Activated T-helper 9 cell treated with anti-CD3 and anti-CD28 coated beads, Interleukin-2, amount 50 U/mL, for 16 hours (primary cell): ENCODE data around the gene NRAP.
"Not testable (repeated sequence)": the region's sequence is repeated elsewhere in the genome, so short reads cannot be mapped to it uniquely, and the experiment has no call there.

Experiments
- DNase-seq: peaks from one replicate; pipeline ENCODE4 v3.0.0-alpha.2; 2020; ENCODE audit warnings: low read depth

NRAP gene

DNA sequence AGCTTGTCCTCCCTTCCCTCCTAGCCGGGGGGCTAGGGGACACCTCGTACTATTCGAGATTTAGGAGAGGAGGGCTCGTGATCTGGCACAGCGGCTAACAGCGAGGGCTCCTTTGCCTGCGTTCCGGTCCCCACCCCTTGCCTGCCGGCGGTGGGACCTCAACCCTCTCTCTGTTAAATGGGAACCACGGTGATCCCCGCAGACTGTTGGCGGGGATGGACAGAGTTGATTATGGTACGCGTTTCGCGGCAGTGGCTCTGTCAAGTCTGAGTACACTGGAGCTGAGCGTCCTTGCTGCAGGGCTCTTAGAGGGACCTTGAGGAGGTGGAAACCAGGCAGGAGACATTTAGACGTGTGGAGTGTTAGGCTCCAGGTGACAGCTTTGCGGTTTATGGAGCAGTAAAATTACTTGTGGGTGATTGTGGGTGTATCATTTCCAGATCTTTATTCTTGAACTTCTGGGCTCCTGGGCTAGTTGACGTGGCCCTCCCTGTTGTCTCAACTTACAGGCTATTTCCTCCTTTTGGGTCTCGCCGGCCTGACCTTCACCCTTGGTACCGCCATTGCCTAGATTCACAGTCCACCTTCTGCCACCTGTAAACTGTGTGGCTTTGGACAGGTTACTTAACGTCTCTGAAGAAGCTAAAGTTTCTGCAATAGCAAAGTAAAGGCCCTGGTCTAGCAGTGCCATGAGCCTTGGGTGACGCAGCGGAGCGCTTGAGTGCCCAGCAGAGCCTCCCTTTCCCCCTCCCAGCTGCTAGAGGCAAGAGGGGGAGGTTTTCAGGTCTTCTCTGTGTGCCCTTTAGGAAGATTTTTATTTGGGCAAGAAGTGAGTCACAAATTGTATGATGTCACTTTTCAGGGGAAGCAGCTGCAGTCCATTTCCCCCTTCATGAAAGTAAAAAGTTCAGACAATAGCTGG lies 16.6 kb upstream of the NRAP start:
- DNase-seq = peak; percentile 11

DNA sequence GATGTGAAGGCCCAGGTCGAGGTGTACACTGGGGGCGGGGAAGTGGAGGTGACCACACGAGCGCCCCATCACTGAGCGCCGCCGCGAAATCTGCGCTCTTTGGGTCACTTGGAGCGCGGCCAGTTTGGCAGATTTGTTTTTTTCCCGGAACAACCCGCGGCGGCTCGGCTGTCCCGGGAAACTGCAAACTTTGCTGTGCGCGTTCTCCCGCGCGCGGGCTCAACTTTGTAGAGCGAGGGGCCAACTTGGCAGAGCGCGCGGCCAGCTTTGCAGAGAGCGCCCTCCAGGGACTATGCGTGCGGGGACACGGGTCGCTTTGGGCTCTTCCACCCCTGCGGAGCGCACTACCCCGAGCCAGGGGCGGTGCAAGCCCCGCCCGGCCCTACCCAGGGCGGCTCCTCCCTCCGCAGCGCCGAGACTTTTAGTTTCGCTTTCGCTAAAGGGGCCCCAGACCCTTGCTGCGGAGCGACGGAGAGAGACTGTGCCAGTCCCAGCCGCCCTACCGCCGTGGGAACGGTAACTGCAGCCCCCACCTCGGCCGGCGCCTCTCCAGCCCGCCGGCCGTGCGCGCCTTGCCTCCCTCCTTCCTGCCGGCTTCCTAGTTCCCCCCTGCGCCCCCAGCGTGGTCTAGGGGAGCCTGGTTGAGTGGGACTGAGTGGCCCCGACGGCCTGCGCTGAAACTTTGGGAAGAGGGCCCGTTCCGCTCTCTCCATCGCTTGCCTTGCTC lies 15.8 kb upstream of the NRAP start, which contains the start of gene CASP7:
CASP7 (plus strand) TSS at position 450 of the 727 bp plus-strand sequence. CDS start 17,582 bp downstream, outside the sequence.
- DNase-seq = peak; percentile 71

DNA sequence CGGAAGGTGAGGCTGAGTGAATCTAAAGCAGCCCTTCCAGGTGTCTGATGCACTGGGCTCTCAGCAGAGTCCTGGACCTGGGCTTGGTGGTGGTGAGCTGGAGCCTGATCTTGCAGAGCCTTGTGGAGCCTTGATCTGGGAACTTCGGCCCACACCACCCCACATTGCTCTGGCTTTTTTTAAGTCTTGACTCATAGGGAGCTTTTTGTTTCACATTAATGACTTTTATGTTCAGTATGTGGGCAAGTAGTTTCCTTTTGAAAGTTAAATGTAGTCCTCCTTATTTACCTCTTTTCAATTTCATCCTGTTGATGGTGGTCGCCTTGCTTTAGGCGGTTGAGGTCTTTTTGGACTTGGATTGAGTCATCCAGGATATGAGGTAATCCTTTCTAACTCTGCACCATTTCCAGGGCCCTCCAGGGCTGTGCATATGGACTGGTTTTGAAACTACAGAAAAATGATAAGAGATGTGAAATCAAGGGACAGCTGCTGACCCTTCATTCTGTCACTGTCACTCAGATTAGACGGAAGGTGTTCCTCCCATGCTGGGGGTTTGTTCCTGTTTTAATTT lies 2.9 kb upstream of the NRAP start:
- DNase-seq = no peak

DNA sequence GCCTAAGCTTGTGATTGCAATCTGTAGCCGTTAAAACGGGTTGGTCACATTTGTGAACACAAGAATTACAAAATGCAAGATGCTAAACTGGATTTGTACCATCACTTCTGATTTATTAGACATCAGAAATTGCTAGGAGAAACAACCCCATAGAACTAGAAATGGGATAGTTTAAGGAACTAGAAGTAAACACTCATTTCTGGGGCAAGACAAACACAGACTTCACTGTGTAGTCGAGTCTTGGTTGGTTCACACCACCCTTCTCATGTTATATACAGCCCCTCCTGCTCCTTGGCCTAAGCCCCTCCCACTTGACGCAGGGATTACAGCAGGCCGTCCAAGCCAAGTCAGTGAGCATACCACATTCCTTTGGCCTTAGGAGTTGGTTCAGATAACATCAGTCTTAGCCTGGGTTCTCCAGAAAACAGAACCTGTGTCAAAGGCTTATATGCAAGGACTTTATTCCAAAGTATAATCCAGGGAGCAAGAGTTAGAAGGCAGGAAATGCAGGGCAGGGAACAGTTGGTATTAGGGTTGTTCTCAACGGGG lies 2.0 kb upstream of the NRAP start:
- no peak for DNase-seq

DNA sequence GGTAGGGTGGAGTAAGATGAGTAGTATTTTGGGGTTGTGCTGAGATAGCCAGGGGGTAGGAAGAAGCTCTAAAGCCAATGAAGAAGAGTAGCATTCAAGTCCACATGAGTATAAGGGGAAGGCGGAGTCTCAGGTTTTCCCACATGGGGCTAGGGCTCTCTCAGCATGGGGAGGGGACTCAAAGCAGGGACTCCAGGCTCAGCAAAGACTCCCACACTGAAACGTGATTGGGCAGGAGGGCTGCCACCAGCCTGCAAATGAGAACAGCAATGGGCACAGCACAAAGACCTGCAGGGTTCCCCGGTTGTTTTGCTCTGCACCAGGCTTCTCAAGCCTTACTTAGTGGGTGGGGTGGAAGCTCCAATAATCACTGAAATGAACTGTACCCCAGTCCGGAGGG lies 1.5 kb upstream of the NRAP start:
- no peak for DNase-seq

DNA sequence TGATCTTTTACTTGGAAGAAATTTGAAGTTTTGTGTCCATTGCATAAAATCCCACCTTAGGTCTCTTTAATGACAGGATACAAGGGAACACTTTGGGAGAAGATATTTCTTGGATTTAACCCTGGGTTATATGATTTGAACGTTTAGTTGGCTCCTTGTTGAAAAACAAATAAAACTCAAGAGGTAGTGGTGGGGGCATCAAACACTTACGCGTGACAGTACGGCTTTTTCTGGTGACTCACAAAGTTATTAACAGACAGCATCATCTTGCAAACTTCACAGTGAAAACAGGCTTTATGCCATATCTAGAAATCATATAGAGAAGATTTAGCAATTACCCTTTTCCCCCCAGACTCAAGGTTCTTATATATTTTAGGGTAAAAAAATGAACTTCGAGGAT lies 699 bp downstream of the NRAP start:
- no peak for DNase-seq

DNA sequence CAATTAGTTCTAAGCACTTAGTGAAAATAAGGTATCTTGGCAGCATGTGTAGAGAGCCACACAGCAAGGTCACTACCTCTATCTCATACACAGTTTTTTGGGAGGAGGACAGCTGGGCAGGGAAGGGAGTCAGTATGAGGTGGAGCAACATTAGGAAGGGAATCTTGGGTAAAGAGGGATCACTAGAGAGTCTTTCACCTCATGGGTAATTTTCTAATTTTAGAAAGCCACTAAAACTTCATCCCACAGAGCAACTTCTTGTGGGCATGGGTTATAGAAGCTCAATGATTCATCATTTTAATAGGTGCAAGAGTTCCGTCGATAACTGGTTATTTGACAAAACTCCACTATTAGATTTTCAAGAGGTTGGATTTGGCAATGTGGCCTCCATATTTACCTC lies 2.5 kb downstream of the NRAP start:
- no peak for DNase-seq

DNA sequence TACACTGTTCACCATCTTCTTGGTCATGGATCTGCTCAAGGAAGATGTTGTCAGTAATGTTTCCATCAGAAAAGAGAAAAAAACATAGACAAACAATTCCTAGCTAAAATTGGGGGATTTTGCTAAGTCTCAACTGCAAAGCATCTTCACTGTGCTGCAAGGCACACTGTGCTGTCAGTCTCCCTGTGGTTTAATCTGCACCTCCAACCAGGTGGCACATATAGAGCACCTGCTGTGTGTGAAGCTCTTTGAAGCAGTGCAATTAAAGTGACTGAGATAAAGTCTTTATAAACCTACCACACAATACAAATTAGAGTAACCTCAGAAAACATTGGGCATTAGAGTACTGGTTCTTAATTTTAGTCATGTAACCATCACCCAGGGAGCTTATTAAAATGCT lies 6.3 kb downstream of the NRAP start:
- no peak for DNase-seq

DNA sequence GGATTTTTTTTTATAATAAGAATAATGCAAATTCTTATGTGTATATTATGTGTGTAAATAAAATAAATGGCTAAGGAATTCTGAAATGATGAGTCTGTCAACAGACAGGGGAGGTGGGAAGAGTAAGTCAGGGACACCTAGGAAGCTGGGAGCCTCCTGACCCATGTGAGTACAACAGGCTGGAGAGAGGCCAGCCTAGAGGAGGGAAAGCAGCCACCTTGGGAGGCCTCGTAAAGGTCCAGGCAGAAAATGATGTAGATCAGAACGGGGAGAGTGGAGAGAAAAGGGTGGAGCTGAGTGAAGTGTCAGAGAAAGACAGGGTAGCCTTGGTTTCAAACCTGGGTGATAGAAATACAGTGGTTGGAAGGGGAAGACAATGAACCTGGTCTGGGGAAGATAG lies 6.9 kb downstream of the NRAP start:
- DNase-seq = no peak

DNA sequence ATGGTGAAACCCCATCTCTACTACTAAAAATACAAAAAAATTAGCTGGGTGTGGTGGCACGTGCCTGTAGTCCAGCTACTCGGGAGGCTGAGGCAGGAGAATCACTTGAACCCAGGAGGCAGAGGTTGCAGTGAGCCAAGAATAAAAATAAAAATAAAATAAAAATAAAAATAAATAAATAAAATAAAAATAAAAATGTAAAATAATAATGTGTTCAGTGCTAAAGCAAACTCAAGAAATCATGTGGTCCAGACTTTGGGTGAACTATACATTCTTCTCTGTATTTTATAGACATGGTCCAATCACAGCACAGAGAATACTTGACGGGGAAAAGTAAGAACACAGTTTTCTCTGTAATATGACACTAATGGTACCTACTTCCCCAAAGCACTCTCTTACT lies 11.4 kb downstream of the NRAP start:
- not testable (repeated sequence) for DNase-seq

DNA sequence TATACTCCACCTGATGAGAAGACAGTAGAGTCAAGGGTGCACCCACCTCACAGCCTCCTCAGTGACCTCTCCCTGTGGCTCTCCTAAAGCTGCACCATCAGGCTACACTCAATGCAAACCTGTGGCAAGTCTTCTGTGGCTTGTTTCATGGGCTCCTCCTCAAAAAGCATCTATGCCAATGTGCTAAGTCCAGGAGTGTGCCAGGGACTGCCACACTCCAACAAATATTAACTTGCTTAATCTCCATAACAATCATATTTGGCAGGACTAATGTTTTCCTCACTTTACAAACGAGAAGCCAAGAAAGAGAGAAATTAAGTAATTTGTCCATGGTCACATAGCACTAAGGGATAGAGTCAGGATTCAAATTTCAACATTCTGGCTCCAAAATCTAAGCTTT lies 11.9 kb downstream of the NRAP start:
- no peak for DNase-seq

DNA sequence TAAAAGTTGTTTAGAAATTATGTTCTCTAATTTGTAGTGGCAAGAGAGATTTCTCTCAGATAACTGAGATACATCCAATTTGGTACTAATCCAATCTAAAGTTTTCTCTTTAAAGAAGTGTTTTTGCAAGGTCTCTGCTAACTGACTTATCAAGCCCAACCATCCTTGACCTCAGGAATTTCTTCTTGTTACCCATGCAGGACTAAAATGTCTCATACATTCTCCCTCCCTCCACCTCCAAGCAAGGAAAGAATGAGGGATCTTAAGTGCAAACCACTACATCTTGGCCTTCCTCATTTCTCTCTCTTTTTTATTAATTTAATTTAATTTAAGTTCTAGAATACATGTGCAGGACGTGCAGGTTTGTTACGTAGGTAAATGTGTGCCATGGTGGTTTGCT lies 12.8 kb downstream of the NRAP start:
- no peak for DNase-seq

DNA sequence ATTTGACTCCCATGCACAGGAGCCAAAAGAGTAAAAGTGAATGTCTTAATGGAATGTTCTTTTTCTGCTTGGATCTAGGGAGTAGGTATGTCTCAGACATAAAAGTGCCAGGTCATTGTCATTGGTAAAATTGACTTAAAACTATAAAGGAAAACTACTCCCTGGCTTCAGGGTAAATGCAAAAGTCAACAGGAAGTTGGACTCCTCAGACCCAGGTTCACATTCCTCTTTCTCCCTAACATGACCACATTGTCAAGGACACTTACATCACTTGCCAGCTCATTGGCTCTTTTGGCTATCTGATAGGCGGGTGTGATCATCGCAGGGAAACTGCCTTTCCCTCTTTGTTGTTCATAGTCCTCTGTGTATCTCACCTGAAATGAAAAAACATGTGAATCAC lies 13.7 kb downstream of the NRAP start:
- no peak for DNase-seq

DNA sequence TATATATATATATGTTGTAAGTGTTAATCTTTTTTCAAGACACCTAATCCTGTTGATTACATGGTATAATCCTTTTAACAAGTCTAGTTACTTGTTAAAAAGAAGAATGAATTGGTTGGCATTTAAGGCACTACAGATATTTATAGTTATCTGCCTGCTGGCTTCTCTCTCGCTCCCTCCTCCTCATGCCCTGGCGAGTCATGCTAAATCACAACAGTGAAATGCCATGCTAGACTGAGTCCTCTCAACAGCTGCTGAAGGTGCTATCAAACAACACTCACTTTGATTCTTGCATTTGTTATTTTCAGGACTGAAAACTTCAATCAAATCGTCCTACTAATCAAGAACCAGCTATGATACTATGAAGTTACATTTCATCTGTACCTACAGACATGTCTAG lies 15.4 kb downstream of the NRAP start:
- no peak for DNase-seq

DNA sequence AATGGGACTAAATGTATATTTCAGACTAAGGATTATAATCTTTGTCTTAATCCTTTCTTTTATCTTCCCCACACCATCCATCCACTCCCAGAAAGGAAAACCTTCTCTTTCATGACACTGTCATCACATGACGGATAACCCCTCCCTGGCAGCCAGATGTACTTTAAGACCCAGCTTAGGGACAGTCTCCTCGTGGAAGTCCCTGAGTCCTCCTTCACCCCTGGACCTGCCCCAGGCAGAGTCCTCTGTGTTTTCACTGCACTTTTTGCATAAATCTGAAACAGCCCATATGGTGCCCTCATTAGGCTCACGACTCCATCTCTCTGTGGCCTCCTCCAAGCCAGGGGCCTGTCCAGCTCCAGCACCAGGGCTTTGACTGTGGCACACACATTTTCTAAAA lies 16.0 kb downstream of the NRAP start:
- no peak for DNase-seq

DNA sequence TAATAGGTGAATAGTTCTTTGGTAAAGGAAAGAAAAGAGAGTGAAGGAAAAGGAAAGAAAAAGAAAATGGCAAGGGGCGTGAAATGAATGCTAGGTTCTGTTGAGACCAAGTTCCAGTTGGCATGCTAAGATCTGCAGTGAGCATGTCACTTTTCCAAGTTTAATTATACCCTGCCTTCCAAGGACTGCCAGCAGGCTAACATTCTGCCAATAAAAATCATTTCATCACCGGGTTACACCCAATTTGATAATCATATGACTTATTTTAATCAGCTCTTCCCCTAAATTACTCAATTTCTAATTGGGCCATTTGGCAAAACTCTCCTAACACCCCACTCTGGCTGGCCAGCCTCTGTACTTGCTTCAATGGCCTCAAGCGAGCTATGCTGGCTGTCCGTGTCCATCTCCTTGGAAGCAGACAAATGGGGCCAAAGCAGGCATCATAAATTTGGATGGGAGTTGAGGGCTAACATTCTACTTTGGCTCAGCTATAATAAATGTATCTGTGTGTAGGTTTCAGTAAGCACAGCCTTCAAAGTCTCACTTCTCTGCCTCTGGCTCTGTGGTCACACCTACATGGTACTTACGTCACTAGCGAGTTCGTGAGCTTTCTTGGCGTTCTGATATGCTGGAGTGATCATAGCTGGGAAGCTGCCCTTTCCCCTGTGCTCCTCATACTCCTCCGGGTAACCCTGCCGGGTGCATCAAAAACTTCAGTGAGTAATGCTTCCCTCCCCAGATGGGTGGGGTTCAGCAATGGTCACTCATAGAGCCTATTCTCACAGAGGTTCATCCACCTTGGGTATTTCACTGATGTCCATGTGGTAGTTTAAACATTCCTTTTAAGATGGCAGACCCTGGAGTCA lies 17.3 kb downstream of the NRAP start:
- no peak for DNase-seq

DNA sequence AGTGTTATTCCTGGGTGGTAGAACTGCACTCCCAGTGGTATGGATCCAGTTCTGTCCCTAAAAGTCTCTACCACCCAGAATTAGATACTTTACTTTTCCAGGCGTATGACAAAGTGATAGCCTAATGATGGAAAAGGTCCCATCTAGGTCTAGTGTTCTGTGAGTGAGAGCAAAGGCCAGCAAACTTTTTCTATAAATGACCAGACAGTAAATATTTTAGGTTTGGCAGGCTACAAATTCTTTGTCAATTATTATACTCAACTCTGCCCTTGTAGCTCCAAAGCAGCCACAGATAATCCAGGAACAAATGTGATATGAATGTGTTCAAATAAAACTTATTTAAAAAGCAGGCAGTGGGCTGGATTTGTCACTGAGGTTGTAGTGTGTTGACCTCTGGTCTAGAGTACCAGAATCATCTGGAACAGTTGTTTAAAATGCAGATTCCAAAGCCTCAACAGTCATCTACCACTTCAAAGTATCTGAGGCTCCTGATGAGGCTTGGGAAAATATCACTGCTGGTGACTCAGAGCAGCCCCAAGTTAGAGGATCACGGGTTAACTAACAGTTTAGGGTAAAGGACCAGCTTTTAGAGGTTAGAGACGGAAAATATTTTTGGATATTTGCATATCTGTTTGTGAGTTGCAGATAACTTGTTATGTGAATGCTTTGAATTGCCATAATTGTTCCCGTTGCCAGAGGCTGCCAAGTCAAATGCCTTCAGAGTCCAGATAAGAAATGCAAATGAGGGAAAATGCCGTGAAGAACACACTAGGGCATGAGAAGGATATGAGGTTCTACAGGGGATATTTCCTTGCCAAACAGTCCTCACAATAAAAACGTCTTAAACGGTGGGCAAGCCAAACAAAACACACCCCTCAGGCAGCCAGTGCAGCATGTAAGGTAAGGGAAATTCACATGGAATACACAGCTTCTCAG lies 19.4 kb downstream of the NRAP start:
- DNase-seq = no peak

DNA sequence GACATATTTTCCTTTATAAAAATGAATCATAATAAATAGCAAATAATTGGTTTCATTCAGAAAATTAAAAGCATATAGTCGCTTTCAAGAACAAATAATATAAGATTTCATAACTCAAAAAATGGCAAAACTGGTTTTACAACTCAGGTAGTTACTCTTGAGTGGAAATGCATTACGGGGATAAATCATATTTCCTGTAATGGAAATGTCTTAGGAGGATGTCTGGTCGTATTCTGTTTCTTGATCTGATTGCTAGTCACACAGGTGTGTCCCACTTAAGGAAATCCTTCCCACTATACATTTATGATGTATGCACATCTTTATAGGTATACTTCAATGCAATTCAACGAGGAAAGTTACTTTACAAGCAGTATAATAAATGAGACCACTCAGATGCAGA lies 20.7 kb downstream of the NRAP start:
- DNase-seq = no peak

DNA sequence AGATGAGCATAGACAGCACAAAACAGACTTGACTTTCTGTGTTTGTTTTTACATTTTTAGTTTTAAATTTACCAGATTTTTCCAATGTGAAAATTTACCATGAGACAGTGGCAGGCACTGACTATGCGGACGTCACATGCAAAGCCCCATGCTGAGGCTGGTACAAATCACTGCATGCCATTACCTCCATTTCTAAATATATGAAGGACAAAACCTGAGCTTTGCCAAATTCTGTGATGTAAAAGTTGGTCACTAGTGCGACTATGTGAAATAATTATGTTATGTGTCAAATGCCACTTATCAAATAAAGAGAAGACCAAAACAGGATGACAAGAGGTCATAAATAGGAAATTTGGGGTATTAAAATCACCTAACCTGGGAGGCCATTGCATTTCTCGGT lies 22.1 kb downstream of the NRAP start:
- DNase-seq = no peak

DNA sequence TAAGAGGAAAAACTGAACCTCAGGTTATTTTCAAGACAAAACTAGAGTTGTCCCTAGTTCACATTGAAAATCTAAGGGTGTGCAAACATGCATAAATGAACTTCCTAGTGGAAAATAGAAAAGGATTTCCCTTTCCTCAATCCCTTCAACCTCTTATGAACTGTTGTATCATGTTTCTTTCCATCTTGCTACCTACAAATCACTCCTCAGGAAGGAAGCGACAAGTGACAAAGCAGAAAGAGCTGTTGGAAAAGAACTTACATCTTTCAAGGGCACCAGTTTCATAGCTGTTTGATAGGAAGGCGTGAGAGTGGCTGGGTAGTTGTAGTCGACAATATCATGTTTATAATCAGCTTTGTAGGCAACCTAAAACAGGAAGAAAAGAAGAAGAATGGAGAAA lies 23.9 kb downstream of the NRAP start:
- no peak for DNase-seq
